Renal cortex interstitium (tissue), 11 donors: ENCODE results near the gene SPATA31C1. TPM values are rescaled to one million over a fixed set of nuclear protein-coding genes. Genes with fewer than 3 reads are reported as not detected.
"Not testable (repeated sequence)": the region's sequence is repeated elsewhere in the genome, so short reads cannot be mapped to it uniquely, and the experiment has no call there.

Experiments used
- DNase-seq, 11 donors: peaks; one replicate each; pipeline ENCODE4 v3.0.0-alpha.2; 2013; ENCODE audit warnings: low read depth in 9 of 11, low spot score in 4 of 11; ENCODE audit errors: extremely low read depth in 1 of 11
- polyA plus RNA-seq, 3 donors: library from polyadenylated mRNA; unstranded; fragments of 120-200 nt; gene quantifications; one replicate each; pipeline ENCODE4 v1.2.1, GENCODE V29; 2013; ENCODE audit not compliant: insufficient read length in 3 of 3

Gene SPATA31C1
- polyA plus RNA-seq, 3 donors, result 0.55 to 0.78 (median 0.71) TPM

- DNase-seq, result not testable (repeated sequence)
Measured at GRCh38 chr9:87923012-87923411, 5.2 kb downstream of the SPATA31C1 start.

GRCh38 chr9:87924851-87925250 lies 7.1 kb downstream of the SPATA31C1 start:
- DNase-seq, result not testable (repeated sequence)

GRCh38 chr9:87929152-87929551 lies 11.4 kb downstream of the SPATA31C1 start:
- not testable (repeated sequence) for DNase-seq

GRCh38 chr9:87934444-87934843 lies 16.7 kb downstream of the SPATA31C1 start:
- DNase-seq, result not testable (repeated sequence)

DNA sequence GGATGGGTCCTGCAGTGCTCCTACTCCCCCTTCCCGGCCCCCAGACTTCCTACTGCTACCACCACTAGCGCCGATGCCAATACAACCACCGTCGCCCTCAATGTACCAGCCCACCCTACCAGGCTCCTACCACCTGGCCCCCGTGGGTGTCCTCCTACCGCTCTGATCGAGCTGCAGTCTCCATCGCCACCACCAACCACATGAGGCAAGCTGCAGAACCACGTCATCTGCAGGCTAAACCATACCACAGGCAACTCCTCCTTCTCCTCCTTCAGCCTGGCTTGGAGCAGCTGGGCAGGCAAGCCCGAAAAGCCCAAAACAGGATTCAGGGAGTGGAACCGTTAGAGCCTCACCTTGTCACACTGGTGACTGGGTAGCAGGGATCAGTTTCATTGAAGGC lies 19.6 kb downstream of the SPATA31C1 start:
- DNase-seq, result not testable (repeated sequence)

GRCh38 chr9:87937918-87938317 lies 20.2 kb downstream of the SPATA31C1 start:
- DNase-seq, result not testable (repeated sequence)

- DNase-seq, result not testable (repeated sequence)
Measured at GRCh38 chr9:87938336-87938735, 20.6 kb downstream of the SPATA31C1 start.

DNA sequence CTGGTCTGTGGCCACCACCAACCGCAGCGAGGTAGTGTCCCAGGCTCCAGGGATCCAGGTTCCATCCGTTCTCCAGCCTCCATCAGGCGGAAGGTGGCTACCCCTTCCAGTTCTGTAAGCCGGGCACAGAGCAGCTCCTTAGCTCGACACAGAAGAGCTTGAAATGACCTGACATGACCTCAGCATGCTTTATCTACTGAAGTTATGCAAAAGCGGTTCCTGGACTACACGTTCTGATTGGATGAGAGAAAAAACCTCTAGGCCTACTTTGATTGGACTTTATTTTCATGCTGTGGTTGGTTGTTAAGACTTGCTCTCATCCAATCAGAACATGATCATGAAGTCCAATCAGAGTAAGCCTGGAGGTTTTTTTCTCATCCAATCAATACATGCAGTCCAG lies 21.3 kb downstream of the SPATA31C1 start:
- not testable (repeated sequence) for DNase-seq

DNA sequence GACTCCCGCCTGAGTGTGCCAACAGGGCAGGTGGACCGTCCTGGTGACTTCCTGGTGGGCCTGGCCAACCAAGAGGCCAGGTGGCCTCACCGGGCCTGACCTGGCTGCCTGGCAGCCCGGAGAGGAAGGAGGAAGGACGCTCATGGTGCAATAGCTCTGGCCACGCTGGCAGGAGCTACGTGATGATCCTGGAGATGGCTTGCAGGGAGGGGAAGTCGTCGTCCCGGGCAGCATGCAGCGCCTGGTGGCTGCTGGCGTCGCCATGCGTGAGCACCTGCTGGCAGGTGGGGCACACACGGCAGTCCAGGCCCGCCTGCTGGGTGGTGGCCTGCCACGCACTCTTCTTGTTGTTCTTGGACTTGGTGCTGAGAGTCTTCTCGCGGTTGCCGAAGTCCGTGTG lies 26.3 kb downstream of the SPATA31C1 start:
- no peak for DNase-seq

GRCh38 chr9:87944682-87945081 lies 26.9 kb downstream of the SPATA31C1 start:
- no peak for DNase-seq

DNA sequence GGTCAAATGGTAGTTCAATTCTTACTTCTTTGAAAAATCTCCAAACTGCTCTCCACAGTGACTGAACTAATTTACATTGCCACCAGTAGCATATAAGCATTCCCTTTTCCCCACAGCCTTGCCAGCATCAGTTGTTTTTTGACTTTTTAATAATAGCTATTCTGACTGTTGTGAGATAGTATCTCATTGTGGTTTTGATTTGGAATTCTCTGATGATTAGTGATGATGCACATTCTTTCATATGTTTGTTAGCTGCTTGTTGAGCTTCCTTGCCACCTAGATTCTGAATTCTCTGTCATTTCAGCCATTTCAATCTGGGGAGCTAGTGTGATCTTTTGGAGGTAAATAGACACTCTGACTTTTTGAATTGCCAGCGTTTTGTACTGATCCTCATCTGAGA lies 32.5 kb downstream of the SPATA31C1 start:
- DNase-seq, result no peak

- no peak for DNase-seq
Measured at GRCh38 chr9:87950765-87951488, 33.2 kb downstream of the SPATA31C1 start.

DNA sequence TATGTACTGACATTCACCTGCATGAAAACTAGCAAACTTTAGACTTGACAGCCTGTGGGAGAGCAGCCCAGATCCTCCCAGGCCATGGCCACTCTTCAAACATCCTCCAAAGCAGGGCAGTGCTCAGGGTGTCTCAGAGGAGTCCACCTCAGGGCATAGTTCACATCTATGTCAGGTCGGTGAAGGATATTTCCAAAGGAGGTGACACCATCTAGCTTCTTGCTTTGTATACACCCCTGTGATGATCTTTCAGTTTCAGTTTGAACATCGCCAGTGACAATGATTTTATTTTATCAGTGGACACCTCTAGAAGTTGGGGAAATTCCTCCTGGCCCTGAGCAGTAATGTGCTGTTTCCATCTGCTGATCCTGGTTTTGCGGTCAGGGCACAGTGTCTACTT lies 36.5 kb downstream of the SPATA31C1 start:
- no peak for DNase-seq

- DNase-seq, result no peak
Measured at GRCh38 chr9:87957839-87958238, 40.1 kb downstream of the SPATA31C1 start.

GRCh38 chr9:87958591-87958990 lies 40.8 kb downstream of the SPATA31C1 start:
- no peak for DNase-seq

- DNase-seq, result peak in 1 of 11 donors; percentile 9
Measured at GRCh38 chr9:87959916-87960581, 42.3 kb downstream of the SPATA31C1 start.

GRCh38 chr9:87963770-87964169 lies 46.0 kb downstream of the SPATA31C1 start:
- no peak for DNase-seq

GRCh38 chr9:87964826-87965225 lies 47.1 kb downstream of the SPATA31C1 start:
- DNase-seq, result no peak

DNA sequence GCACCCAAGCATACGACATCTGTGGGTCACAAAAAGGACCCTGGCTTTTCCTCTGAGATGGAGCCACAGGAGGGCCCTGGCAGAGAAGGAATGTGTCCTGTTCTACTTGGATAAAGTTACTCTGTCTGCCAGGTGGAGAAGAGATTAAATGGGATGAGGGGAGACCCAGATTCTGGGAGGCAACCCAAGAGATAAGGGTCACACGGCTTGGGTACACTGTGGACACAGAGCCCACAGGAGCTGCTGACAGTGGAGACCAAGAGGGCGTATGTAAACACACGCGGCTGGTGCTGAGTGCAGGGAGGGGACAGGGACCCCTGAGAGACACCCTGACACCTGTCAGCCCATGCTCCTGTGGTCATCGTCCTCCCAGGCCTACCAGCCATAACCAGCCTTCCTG lies 50.4 kb downstream of the SPATA31C1 start:
- no peak for DNase-seq

DNA sequence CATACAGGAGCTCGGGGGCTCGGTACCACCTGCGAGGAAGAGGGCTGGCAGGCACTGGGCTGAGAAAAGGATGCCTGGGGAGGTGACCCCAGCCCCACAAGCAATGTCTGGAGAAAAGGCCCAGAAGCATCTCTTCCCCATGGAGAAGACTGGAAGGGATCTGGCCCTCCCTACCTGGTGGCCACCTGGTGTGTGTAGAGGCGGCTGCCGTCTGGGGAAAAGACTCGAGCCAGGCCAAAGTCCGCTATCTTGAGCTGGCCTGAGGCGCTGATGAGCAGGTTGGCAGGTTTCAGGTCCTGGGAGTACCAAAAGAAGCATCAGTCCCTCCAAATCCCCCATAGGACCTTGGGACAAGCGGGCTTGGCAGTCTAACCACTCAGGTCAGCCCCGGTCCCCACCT lies 52.8 kb downstream of the SPATA31C1 start:
- DNase-seq, result no peak

DNA sequence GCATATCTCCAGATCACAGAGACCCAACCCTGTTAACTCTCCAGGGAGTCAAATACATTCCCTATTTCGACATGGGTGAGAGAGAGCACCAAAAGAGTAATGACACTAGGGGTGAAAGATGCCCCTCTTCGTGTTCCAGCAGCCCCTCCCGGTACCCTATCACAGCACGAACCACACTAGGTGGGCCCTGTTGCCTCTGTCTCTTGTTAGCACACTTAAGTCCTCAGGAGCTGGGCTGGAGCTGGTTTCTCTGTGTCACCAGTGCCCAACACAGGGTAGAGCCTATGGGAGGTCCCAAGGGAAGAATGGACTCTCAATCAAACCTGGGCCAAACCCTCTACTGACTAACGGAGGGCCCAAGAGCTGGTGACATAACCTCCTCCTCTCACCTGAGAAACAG lies 55.4 kb downstream of the SPATA31C1 start:
- DNase-seq, result no peak
